RWPE2 (cell line): ENCODE data around the gene GRM8.
"Not testable (repeated sequence)": the region's sequence is repeated elsewhere in the genome, so short reads cannot be mapped to it uniquely, and the experiment has no call there.

Source experiments
- ATAC-seq: fragments of 200-7000 bp; cut with Tn5 transposase; 3 replicates; pipeline ENCODE4 v1.9.1; 2021; ENCODE audit warnings: low read depth
- DNase-seq: peaks from one replicate; pipeline ENCODE4 v3.0.0-alpha.2; 2020; ENCODE audit warnings: low spot score
- H3K27ac ChIP-seq: fragments of 450-650 bp; 2 replicates; pipeline ENCODE4 v1.5.1; 2017; ENCODE audit warnings: mild to moderate bottlenecking; ENCODE audit not compliant: poor library complexity, severe bottlenecking
- H3K27me3 ChIP-seq: fragments of 250-450 bp; sonication (Bioruptor Pico); 2 replicates; pipeline ENCODE4 v1.5.1; 2021; ENCODE audit warnings: mild to moderate bottlenecking, moderate library complexity; ENCODE audit not compliant: insufficient read depth, poor library complexity, severe bottlenecking
- H3K36me3 ChIP-seq: fragments of 250-450 bp; sonication (Bioruptor Pico); 2 replicates; pipeline ENCODE4 v1.5.1; 2020; ENCODE audit warnings: low read depth, mild to moderate bottlenecking, moderate library complexity
- H3K4me1 ChIP-seq: fragments of 250-450 bp; sonication (Bioruptor Pico); 2 replicates; pipeline ENCODE4 v1.5.1; 2021; ENCODE audit warnings: mild to moderate bottlenecking, moderate library complexity; ENCODE audit not compliant: insufficient read depth, poor library complexity, severe bottlenecking
- H3K4me3 ChIP-seq: fragments of 250-450 bp; sonication (Bioruptor Pico); 2 replicates; pipeline ENCODE4 v1.5.1; 2021; ENCODE audit warnings: mild to moderate bottlenecking, moderate library complexity; ENCODE audit not compliant: severe bottlenecking
- H3K9me3 ChIP-seq: fragments of 250-450 bp; sonication (Bioruptor Pico); 2 replicates; pipeline ENCODE4 v1.5.1; 2021; ENCODE audit warnings: mild to moderate bottlenecking, moderate library complexity; ENCODE audit not compliant: severe bottlenecking
- TF ChIP-seq, protein P1 (sequence below): fragments of 450-650 bp; IDR thresholded peaks from one replicate; pipeline ENCODE4 v1.5.1; 2017; ENCODE audit warnings: mild to moderate bottlenecking, moderate library complexity; ENCODE audit not compliant: poor library complexity, severe bottlenecking

The GRM8 gene

GRCh38 chr7:126840869-126841268, 411.9 kb downstream of the GRM8 start:
- H3K9me3 ChIP-seq, result no peaks in the 10 kb centered on the region
- H3K36me3 ChIP-seq, result no peaks in the 10 kb centered on the region
- DNase-seq (no peak), ATAC-seq (no peak)
- no peaks in the 10 kb centered on the region for H3K4me1 ChIP-seq
- H3K27ac ChIP-seq, result no peak overlapping the region
- H3K27me3 ChIP-seq, result no peaks in the 10 kb centered on the region
- TF ChIP-seq, protein P1, sequence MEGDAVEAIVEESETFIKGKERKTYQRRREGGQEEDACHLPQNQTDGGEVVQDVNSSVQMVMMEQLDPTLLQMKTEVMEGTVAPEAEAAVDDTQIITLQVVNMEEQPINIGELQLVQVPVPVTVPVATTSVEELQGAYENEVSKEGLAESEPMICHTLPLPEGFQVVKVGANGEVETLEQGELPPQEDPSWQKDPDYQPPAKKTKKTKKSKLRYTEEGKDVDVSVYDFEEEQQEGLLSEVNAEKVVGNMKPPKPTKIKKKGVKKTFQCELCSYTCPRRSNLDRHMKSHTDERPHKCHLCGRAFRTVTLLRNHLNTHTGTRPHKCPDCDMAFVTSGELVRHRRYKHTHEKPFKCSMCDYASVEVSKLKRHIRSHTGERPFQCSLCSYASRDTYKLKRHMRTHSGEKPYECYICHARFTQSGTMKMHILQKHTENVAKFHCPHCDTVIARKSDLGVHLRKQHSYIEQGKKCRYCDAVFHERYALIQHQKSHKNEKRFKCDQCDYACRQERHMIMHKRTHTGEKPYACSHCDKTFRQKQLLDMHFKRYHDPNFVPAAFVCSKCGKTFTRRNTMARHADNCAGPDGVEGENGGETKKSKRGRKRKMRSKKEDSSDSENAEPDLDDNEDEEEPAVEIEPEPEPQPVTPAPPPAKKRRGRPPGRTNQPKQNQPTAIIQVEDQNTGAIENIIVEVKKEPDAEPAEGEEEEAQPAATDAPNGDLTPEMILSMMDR, result no peak
- no peak overlapping the region for H3K4me3 ChIP-seq

- DNase-seq (no peak), ATAC-seq (no peak)
- Histone ChIP-seq H3K9me3 (no peaks in the 10 kb centered on the region), H3K27me3 (no peaks in the 10 kb centered on the region), H3K36me3 (no peaks in the 10 kb centered on the region), H3K4me1 (no peaks in the 10 kb centered on the region), H3K4me3 (no peak overlapping the region), H3K27ac (no peak overlapping the region)
- TF ChIP-seq, protein P1, result no peak
Measured at GRCh38 chr7:126839624-126840023, 413.1 kb downstream of the GRM8 start.

DNA sequence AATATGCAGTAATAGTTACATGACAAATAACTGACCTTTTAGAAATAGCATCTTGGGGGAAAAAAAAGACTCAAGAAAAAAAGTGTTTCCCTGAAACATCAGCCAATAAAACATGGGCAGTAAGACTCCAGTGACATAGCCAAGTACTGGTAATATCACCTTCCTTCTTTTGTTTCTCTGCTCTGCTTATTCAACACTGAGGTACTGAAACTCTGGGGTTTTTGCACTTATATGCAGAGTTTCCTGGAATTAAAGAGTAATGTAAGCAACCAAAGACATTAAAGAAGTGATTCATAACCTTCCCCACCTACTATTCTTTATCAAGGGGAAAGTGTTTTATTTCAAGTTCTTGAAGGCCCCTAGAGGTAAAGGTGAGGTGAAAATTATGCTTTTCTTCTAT, 414.5 kb downstream of the GRM8 start:
- Histone ChIP-seq H3K27me3 (no peaks in the 10 kb centered on the region), H3K36me3 (no peaks in the 10 kb centered on the region), H3K27ac (no peak overlapping the region), H3K4me1 (no peaks in the 10 kb centered on the region), H3K9me3 (no peaks in the 10 kb centered on the region), H3K4me3 (no peak overlapping the region)
- no peak for ATAC-seq
- DNase-seq, result no peak
- TF ChIP-seq, protein P1, result no peak

- H3K36me3 ChIP-seq, H3K27me3 ChIP-seq, ATAC-seq, H3K9me3 ChIP-seq, H3K27ac ChIP-seq, DNase-seq, H3K4me1 ChIP-seq, H3K4me3 ChIP-seq: not testable (repeated sequence)
Measured at GRCh38 chr7:126831241-126831640, 421.5 kb downstream of the GRM8 start.

DNA sequence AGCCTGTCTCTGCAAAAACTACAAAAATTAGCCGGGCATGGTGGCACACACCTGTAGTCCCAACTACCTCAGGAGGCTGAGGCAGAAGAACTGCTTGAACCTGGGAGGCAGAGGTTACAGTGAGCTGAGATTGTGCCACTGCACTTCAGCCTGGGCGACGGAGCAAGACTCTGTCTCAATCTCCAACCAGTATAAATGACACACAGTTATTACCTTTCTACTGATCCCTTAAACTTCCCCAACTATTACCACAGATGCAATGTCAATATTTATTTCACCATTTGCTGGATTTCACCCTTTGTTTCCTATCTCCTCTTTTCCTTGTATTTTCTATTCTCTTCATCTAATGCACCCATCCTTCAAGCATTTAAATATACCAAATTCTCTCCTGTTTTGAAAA, 431.8 kb downstream of the GRM8 start:
- no peaks in the 10 kb centered on the region for H3K36me3 ChIP-seq

More for the DNA sequence above, 431.8 kb downstream of the GRM8 start:
- H3K9me3 ChIP-seq, result no peaks in the 10 kb centered on the region
- DNase-seq (no peak), ATAC-seq (no peak)
- H3K27me3 ChIP-seq, result peaks cover 10% of the 10 kb centered on the region
- H3K4me3 ChIP-seq, result no peak overlapping the region
- no peaks in the 10 kb centered on the region for H3K4me1 ChIP-seq
- H3K27ac ChIP-seq, result no peak overlapping the region
- TF ChIP-seq, protein P1, result no peak
